GM23338 (cell line): ENCODE results near the gene MAP4K4. TPM values are rescaled to one million over a fixed set of nuclear protein-coding genes. Genes with fewer than 3 reads are reported as not detected.

ENCODE experiments used
- polyA plus RNA-seq: library from polyadenylated mRNA; unstranded; fragments of >200 nt; fragmentation: Nextera tagmentation; extraction: Ambion mirVana; gene quantifications from 2 replicates; pipeline ENCODE4 v1.2.1, GENCODE V29; 2016
- total RNA-seq: library from RNA; depleted of rRNA; stranded (reverse); fragments of >200 nt; shearing (Covaris generic); gene quantifications from 2 replicates; pipeline ENCODE4 v1.2.3, GENCODE V29; 2014; rRNA removed

MAP4K4 gene
- total and polyA plus RNA-seq, 2 experiments from 2014 or later: 34.6 to 99.2 TPM

Other genes starting within 250 kb of the MAP4K4 start
- 0.19 and 1.5 TPM in 2 replicates for gene RFX8, start 222.6 kb upstream of the MAP4K4 start, total RNA-seq
- gene RFX8, start 222.6 kb upstream of the MAP4K4 start, polyA plus RNA-seq: 0.49 and 0.65 TPM in 2 replicates